ENCODE results near the gene REXO4. TPM values are rescaled to one million over a fixed set of nuclear protein-coding genes. Genes with fewer than 3 reads are reported as not detected.

REXO4 gene
- total RNA-seq, 1 donor from 2014 or later, result 22.5 TPM

GRCh38 chr9:133443982-133444381 is 26.2 kb upstream of the REXO4 start:
- H3K36me3 Mint-ChIP-seq (ENCODE audit: low read depth, unreplicated experiment), result peaks cover 4% of the 10 kb centered on the region
- no peaks in the 10 kb centered on the region for H3K79me2 ChIP-seq (ENCODE audit: insufficient read depth, low read length)
- no peaks in the 10 kb centered on the region for H3K9me3 ChIP-seq (ENCODE audit: insufficient read depth, low read depth, low read length)
- FAIRE-seq, result no peak
- no peaks in the 10 kb centered on the region for H4K20me1 ChIP-seq (ENCODE audit: insufficient read depth, low read length)
- H3K4me3 ChIP-seq (ENCODE audit: insufficient read depth, low read depth, low read length), result no peak overlapping the region
- H3K4me1 ChIP-seq (ENCODE audit: insufficient read depth, low read length), result no peaks in the 10 kb centered on the region
- peaks cover 12% of the 10 kb centered on the region for H3K27me3 ChIP-seq (ENCODE audit: insufficient read depth, low read length)
- no peak overlapping the region for H3K9ac ChIP-seq (ENCODE audit: low read length)
- DNase-seq (ENCODE audit: low read depth), result peak; percentile 15
- TF ChIP-seq, protein P1, sequence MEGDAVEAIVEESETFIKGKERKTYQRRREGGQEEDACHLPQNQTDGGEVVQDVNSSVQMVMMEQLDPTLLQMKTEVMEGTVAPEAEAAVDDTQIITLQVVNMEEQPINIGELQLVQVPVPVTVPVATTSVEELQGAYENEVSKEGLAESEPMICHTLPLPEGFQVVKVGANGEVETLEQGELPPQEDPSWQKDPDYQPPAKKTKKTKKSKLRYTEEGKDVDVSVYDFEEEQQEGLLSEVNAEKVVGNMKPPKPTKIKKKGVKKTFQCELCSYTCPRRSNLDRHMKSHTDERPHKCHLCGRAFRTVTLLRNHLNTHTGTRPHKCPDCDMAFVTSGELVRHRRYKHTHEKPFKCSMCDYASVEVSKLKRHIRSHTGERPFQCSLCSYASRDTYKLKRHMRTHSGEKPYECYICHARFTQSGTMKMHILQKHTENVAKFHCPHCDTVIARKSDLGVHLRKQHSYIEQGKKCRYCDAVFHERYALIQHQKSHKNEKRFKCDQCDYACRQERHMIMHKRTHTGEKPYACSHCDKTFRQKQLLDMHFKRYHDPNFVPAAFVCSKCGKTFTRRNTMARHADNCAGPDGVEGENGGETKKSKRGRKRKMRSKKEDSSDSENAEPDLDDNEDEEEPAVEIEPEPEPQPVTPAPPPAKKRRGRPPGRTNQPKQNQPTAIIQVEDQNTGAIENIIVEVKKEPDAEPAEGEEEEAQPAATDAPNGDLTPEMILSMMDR (IDR thresholded peaks at IDR 0.05; ENCODE audit: insufficient read depth, low read depth, low read length), result no peak
- no peak for TF ChIP-seq EZH2 (IDR thresholded peaks at IDR 0.05; ENCODE audit: insufficient read depth, low read length)
- H2AFZ ChIP-seq (ENCODE audit: low read depth, low read length), result no peak overlapping the region
- no peaks in the 10 kb centered on the region for H3K36me3 ChIP-seq (ENCODE audit: insufficient read depth, low read length)
- no peaks in the 10 kb centered on the region for H3K4me1 Mint-ChIP-seq (ENCODE audit: low read depth, unreplicated experiment)
- H3K27me3 Mint-ChIP-seq (ENCODE audit: low read depth, unreplicated experiment), result peaks cover 46% of the 10 kb centered on the region
- H3K4me2 ChIP-seq (ENCODE audit: low read length), result no peak overlapping the region
- H3K9me3 Mint-ChIP-seq (ENCODE audit: unreplicated experiment), result no peaks in the 10 kb centered on the region
- no peak overlapping the region for H3K27ac Mint-ChIP-seq (ENCODE audit: unreplicated experiment)
- no peak overlapping the region for H3K27ac ChIP-seq (ENCODE audit: low read depth, low read length)
- no peak overlapping the region for H3K4me3 Mint-ChIP-seq (ENCODE audit: unreplicated experiment)

DNA sequence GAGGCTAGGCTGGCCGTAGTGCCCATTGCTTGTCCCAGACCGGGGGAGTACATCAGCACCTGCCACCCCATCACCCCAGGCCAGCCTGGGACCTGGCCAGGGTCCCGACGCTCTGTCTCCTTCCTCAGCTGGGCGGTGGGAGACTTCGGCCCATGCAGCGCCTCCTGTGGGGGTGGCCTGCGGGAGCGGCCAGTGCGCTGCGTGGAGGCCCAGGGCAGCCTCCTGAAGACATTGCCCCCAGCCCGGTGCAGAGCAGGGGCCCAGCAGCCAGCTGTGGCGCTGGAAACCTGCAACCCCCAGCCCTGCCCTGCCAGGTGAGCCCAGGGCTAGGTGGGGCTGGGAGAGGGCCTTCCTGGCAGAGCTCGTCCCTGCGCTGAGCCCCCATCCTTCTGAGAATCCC is 25.4 kb upstream of the REXO4 start:
- H3K4me1 Mint-ChIP-seq (ENCODE audit: low read depth, unreplicated experiment), result no peaks in the 10 kb centered on the region
- Histone ChIP-seq H3K9me3 (ENCODE audit: insufficient read depth, low read depth, low read length) (no peaks in the 10 kb centered on the region), H3K27ac (ENCODE audit: low read depth, low read length) (no peak overlapping the region), H3K4me2 (ENCODE audit: low read length) (no peak overlapping the region), H4K20me1 (ENCODE audit: insufficient read depth, low read length) (no peaks in the 10 kb centered on the region), H2AFZ (ENCODE audit: low read depth, low read length) (no peak overlapping the region), H3K79me2 (ENCODE audit: insufficient read depth, low read length) (no peaks in the 10 kb centered on the region), H3K4me3 (ENCODE audit: insufficient read depth, low read depth, low read length) (no peak overlapping the region), H3K27me3 (ENCODE audit: insufficient read depth, low read length) (peaks cover 10% of the 10 kb centered on the region), H3K9ac (ENCODE audit: low read length) (no peak overlapping the region), H3K4me1 (ENCODE audit: insufficient read depth, low read length) (no peaks in the 10 kb centered on the region), H3K36me3 (ENCODE audit: insufficient read depth, low read length) (no peaks in the 10 kb centered on the region)
- no peak overlapping the region for H3K4me3 Mint-ChIP-seq (ENCODE audit: unreplicated experiment)
- TF ChIP-seq, protein P1 (IDR thresholded peaks at IDR 0.05; ENCODE audit: insufficient read depth, low read depth, low read length), result no peak
- no peak for TF ChIP-seq EZH2 (IDR thresholded peaks at IDR 0.05; ENCODE audit: insufficient read depth, low read length)
- H3K27ac Mint-ChIP-seq (ENCODE audit: unreplicated experiment), result no peak overlapping the region
- H3K36me3 Mint-ChIP-seq (ENCODE audit: low read depth, unreplicated experiment), result peaks cover 4% of the 10 kb centered on the region
- H3K9me3 Mint-ChIP-seq (ENCODE audit: unreplicated experiment), result no peaks in the 10 kb centered on the region
- DNase-seq (ENCODE audit: low read depth), result no peak
- no peak for FAIRE-seq
- H3K27me3 Mint-ChIP-seq (ENCODE audit: low read depth, unreplicated experiment), result peaks cover 45% of the 10 kb centered on the region

GRCh38 chr9:133441571-133441970 is 23.8 kb upstream of the REXO4 start:
- no peaks in the 10 kb centered on the region for H3K4me1 ChIP-seq (ENCODE audit: insufficient read depth, low read length)

More at GRCh38 chr9:133441571-133441970, 23.8 kb upstream of the REXO4 start:
- no peak for TF ChIP-seq EZH2 (IDR thresholded peaks at IDR 0.05; ENCODE audit: insufficient read depth, low read length)
- TF ChIP-seq, protein P1 (IDR thresholded peaks at IDR 0.05; ENCODE audit: insufficient read depth, low read depth, low read length), result no peak
- H3K79me2 ChIP-seq (ENCODE audit: insufficient read depth, low read length), result no peaks in the 10 kb centered on the region
- H3K27ac ChIP-seq (ENCODE audit: low read depth, low read length), result no peak overlapping the region
- H3K4me2 ChIP-seq (ENCODE audit: low read length), result no peak overlapping the region
- peaks cover 43% of the 10 kb centered on the region for H3K27me3 Mint-ChIP-seq (ENCODE audit: low read depth, unreplicated experiment)
- H3K36me3 ChIP-seq (ENCODE audit: insufficient read depth, low read length), result no peaks in the 10 kb centered on the region
- H3K36me3 Mint-ChIP-seq (ENCODE audit: low read depth, unreplicated experiment), result peaks cover 6% of the 10 kb centered on the region
- no peaks in the 10 kb centered on the region for H3K9me3 Mint-ChIP-seq (ENCODE audit: unreplicated experiment)
- peaks cover 5% of the 10 kb centered on the region for H3K27me3 ChIP-seq (ENCODE audit: insufficient read depth, low read length)
- H3K9me3 ChIP-seq (ENCODE audit: insufficient read depth, low read depth, low read length), result no peaks in the 10 kb centered on the region
- FAIRE-seq, result no peak
- no peaks in the 10 kb centered on the region for H4K20me1 ChIP-seq (ENCODE audit: insufficient read depth, low read length)
- H3K27ac Mint-ChIP-seq (ENCODE audit: unreplicated experiment), result no peak overlapping the region
- no peak overlapping the region for H3K9ac ChIP-seq (ENCODE audit: low read length)
- no peak for DNase-seq (ENCODE audit: low read depth)
- H3K4me3 ChIP-seq (ENCODE audit: insufficient read depth, low read depth, low read length), result no peak overlapping the region
- no peaks in the 10 kb centered on the region for H3K4me1 Mint-ChIP-seq (ENCODE audit: low read depth, unreplicated experiment)
- H3K4me3 Mint-ChIP-seq (ENCODE audit: unreplicated experiment), result peak overlapping the region; percentile 54
- no peak overlapping the region for H2AFZ ChIP-seq (ENCODE audit: low read depth, low read length)

Data from astrocyte (in vitro differentiated cells and primary cell).